ENCODE results near the gene B3GLCT. TPM values are rescaled to one million over a fixed set of nuclear protein-coding genes. Genes with fewer than 3 reads are reported as not detected.
A peak's percentile ranks its signal among the peaks of the same experiment; 100 is the strongest.
"Not testable (repeated sequence)": the region's sequence is repeated elsewhere in the genome, so short reads cannot be mapped to it uniquely, and the experiment has no call there.

The B3GLCT gene
- total RNA-seq, 1 experiment from 2014 or later, result 12.2 TPM

DNA sequence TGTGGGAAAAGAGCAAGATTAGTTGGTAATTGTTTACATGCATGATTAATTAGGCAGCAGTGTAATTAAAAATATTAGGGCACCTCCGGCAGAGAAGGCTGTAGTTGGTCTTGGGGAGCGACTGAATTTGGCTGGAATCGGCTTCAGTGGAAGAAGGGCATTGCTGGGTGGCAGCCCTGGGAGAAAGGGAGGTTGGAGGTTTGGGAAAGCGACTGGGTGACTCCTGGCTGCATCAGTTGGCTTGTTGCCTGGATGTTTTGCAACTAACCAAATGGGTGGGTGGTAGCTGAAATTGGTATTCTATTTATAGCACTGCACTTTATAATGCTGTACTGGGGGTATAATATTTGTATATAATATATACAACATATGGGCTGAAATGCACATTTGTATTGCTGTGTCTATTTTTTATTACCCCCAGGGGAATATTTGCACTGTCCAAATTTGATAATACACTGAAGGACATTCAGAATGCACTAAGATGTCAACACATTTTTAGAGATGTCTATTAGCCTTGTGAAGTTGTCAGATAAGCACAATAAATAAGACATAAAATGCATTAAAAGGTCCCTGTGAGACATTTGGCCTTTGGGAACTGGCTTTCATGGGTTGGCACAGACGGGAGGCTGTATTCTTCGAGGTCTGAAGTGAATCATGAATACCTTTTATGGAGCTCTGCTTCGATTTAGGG, 1.7 kb downstream of the B3GLCT start:
- Histone ChIP-seq H3K36me3 (no peaks in the 10 kb centered on the region), H3K9me3 (replicated peaks) (no peaks in the 10 kb centered on the region), H3K4me1 (peaks cover 11% of the 10 kb centered on the region), H3K27me3 (peaks cover 12% of the 10 kb centered on the region), H3K27ac (no peak overlapping the region), H3K4me3 (peak overlapping the region; percentile 84)
- DNase-seq, result peak in 1 of 2 experiments; percentile 45

- no peaks in the 10 kb centered on the region for H3K36me3 ChIP-seq
- H3K27me3 ChIP-seq, result no peaks in the 10 kb centered on the region; the same call in 1 of the 2 replicates
- H3K4me1 ChIP-seq, result peaks cover 21% of the 10 kb centered on the region
- DNase-seq, result peak in 1 of 2 experiments; percentile 23
- no peak overlapping the region for H3K27ac ChIP-seq
- H3K9me3 ChIP-seq (replicated peaks), result no peaks in the 10 kb centered on the region
- no peak overlapping the region for H3K4me3 ChIP-seq
Observed at GRCh38 chr13:31204592-31204991, 4.8 kb downstream of the B3GLCT start.

DNA sequence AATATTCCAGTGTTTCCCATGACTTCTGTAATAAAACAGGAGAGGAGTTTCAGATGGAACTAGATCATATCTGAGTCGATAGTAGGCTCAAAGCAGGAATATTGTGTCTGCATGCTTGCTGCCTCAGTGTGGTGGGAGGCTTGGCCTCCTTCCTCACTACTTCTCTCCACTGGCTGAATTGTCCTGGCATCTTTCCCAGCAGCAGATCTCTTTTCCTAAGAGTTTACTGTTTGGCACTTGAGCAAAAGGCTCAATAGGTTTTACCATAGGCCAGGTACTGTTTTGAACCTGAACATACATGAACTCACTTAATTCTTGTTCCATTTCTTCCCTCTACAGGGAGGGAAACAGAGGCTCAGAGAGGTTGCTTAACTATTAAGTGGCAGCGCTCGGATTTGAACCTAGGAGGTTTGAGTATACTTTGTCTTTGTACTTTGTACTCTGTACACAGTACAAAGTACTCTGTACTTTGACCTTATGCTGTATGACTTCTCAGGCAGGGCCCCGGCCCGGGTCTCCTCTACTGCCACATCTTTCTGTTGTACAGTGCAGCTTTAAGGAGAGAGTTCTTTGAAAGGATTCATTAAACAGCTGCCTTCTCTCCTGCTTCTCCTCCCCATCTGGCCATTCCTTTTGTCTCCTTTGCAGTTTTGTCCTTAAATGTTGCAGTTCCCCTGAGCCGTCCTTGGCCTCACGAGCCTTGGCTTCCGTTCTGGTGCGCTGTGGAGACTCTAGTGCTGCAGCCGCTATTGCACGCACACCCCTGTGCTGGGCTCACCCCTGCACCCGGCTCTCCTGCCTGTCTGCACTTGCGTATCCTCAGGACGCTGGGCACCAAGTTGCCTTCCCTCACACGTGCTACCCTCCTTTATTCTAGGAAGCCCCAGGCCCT, 8.1 kb downstream of the B3GLCT start:
- no peaks in the 10 kb centered on the region for H3K9me3 ChIP-seq (replicated peaks)
- H3K27ac ChIP-seq, result no peak overlapping the region
- peak; percentile 50 to 54 for DNase-seq
- H3K4me1 ChIP-seq, result peaks cover 17% of the 10 kb centered on the region
- no peaks in the 10 kb centered on the region for H3K36me3 ChIP-seq
- H3K27me3 ChIP-seq, result no peaks in the 10 kb centered on the region
- H3K4me3 ChIP-seq, result peak overlapping the region; percentile 47

DNA sequence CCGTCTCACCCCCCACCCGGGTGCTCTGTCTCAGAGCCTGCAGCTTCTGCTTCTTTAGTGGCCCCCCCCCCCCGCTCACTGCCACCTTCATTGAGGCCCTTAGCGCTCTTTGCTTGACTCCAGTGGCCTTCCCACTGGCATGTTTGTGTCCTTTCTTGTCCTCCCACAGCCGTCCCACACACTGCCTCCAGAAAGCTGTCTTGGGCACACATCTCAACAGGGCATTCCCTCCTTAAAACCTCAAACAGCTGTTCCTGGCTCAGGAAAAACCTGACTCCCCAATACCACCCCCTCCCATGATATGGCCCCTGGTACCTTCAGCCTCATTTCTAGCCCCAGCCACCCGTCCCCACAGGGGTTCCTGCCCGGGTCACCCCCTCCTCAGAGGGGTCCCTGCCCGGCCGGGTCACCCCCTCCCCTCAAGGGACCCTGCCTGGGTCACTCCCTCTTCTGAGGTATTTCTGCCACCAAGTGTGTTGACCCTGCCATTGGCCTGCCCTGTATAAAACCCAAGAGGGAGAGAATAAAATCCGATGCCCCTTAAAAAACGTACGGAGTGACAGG, 8.9 kb downstream of the B3GLCT start:
- DNase-seq, result peak; percentile 47 to 67
- Histone ChIP-seq H3K27me3 (no peaks in the 10 kb centered on the region), H3K9me3 (replicated peaks) (no peaks in the 10 kb centered on the region), H3K4me1 (peaks cover 17% of the 10 kb centered on the region), H3K36me3 (no peaks in the 10 kb centered on the region), H3K27ac (peak overlapping the region; percentile 92), H3K4me3 (peak overlapping the region; percentile 47)

DNA sequence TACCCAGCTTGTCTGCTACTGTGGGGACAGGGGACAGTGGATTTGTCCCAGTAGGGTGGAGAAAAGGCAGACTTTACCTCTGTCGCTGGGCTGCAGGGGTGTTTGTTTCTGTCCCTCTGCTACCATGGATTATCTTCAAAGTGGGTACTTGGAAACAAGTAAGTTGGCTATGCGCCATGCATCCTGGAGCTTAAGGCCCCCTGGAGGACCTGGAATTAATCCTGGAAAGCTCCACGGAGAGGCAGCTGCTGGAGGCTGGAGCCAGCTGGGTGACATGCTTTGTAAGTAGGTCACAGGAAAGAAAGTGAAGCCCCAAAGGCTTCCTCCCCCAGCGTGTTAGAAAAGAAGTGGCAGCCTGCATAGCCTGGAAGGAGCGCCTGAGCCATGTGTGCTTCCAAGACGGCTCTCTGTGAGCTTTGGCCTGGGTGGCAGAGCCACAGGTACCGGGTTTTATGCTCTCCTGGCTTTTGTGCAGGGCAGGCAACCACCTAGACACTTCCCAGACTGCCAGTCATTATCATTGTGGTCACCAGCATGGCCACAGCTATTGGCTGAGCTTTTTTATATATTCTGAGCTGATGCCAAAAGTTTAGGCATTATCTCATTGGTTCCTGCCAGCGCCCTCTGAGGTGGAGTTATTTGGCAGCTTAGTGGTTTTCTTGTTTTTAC, 9.5 kb downstream of the B3GLCT start:
- Histone ChIP-seq H3K27me3 (no peaks in the 10 kb centered on the region), H3K9me3 (replicated peaks) (no peaks in the 10 kb centered on the region), H3K36me3 (no peaks in the 10 kb centered on the region), H3K4me1 (peaks cover 20% of the 10 kb centered on the region), H3K27ac (peak overlapping the region; percentile 92), H3K4me3 (peak overlapping the region; percentile 47)
- DNase-seq, result peak; percentile 98 to 99

DNA sequence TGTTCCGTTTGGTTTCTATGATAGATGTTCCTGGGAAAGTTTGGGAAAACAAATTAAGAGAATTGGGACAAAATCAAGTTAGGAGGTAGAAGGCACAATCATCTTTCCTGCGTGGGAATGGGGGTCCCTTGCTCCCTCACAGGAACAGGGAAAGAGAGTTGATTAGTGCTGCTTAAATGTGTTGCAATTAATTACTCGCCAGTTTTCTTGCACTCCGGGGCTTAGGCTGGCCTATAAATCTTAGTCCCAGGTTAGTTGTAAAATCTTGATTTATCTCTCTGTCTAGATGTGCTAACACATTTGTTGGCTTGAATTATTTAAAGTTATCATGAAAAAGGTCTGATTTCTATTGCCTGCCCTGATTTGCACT, 10.1 kb downstream of the B3GLCT start:
- Histone ChIP-seq H3K9me3 (replicated peaks) (no peaks in the 10 kb centered on the region), H3K4me1 (peaks cover 20% of the 10 kb centered on the region), H3K27me3 (no peaks in the 10 kb centered on the region), H3K27ac (peak overlapping the region; percentile 92), H3K4me3 (peak overlapping the region; percentile 47), H3K36me3 (no peaks in the 10 kb centered on the region)
- DNase-seq, result no peak

GRCh38 chr13:31213651-31214289, 14.0 kb downstream of the B3GLCT start:
- no peaks in the 10 kb centered on the region for H3K27me3 ChIP-seq
- no peak for DNase-seq
- H3K36me3 ChIP-seq, result no peaks in the 10 kb centered on the region

GRCh38 chr13:31214435-31214834, 14.7 kb downstream of the B3GLCT start:
- no peaks in the 10 kb centered on the region for H3K36me3 ChIP-seq
- H3K27me3 ChIP-seq, result no peaks in the 10 kb centered on the region
- no peak overlapping the region for H3K4me3 ChIP-seq
- no peak overlapping the region for H3K27ac ChIP-seq
- no peak for DNase-seq
- H3K9me3 ChIP-seq (replicated peaks), result no peaks in the 10 kb centered on the region
- H3K4me1 ChIP-seq, result peaks cover 7% of the 10 kb centered on the region

More at GRCh38 chr13:31213651-31214289, 14.0 kb downstream of the B3GLCT start:
- H3K4me1 ChIP-seq, result peaks cover 10% of the 10 kb centered on the region
- no peak overlapping the region for H3K27ac ChIP-seq
- H3K9me3 ChIP-seq (replicated peaks), result no peaks in the 10 kb centered on the region
- no peak overlapping the region for H3K4me3 ChIP-seq

DNA sequence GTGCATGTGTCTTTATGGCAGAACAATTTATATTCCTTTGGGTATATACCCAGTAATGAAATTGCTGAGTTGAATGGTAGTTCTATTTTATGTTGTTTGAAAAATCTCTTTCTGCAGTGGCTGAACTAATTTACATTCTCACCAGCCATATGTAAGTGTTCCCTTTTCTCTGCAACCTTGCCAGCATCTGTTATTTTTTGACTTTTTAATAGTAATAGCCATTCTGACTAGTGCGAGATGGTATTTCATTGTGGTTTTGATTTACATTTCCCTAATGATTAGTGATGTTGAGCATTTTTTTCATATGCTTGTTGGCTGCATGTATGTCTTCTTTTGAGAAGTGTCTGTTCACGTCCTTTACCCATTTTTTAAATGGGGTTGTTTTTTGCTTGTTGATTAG, 17.1 kb downstream of the B3GLCT start:
- not testable (repeated sequence) for H3K4me1 ChIP-seq; H3K27me3 ChIP-seq; H3K27ac ChIP-seq; H3K4me3 ChIP-seq; DNase-seq; H3K36me3 ChIP-seq; H3K9me3 ChIP-seq (replicated peaks)

- Histone ChIP-seq H3K27ac (no peak overlapping the region), H3K36me3 (no peaks in the 10 kb centered on the region), H3K9me3 (replicated peaks) (no peaks in the 10 kb centered on the region), H3K27me3 (no peaks in the 10 kb centered on the region), H3K4me1 (no peaks in the 10 kb centered on the region), H3K4me3 (no peak overlapping the region)
- DNase-seq, result no peak
Observed at GRCh38 chr13:31219909-31220598, 20.3 kb downstream of the B3GLCT start.

- no peak overlapping the region for H3K4me3 ChIP-seq
- no peaks in the 10 kb centered on the region for H3K36me3 ChIP-seq
- no peaks in the 10 kb centered on the region for H3K27me3 ChIP-seq
- H3K4me1 ChIP-seq, result no peaks in the 10 kb centered on the region
- no peak for DNase-seq
- no peaks in the 10 kb centered on the region for H3K9me3 ChIP-seq (replicated peaks)
- no peak overlapping the region for H3K27ac ChIP-seq
Observed at GRCh38 chr13:31221057-31221456, 21.3 kb downstream of the B3GLCT start.

DNA sequence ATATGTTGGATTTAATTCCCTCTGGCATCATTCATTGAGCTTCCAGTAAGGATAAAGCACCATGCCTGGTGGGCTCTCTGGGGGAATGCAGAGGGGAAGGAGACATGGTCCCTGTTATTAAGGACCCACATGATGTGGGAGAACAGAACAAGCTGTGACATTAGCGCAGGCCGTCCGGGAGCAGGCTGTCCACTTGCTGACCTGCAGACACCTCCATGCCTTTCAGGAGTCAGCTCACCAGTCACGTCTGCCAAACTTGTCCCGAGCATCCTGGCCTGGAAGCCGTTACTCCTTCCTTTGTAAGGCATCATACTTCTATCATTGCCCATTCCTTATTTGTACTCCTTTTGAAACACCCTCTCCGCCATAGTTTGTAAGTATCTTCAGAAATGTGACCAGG, 23.4 kb downstream of the B3GLCT start:
- DNase-seq, result no peak
- no peaks in the 10 kb centered on the region for H3K4me1 ChIP-seq
- no peaks in the 10 kb centered on the region for H3K27me3 ChIP-seq
- no peaks in the 10 kb centered on the region for H3K36me3 ChIP-seq
- H3K9me3 ChIP-seq (replicated peaks), result no peaks in the 10 kb centered on the region
- no peak overlapping the region for H3K4me3 ChIP-seq
- no peak overlapping the region for H3K27ac ChIP-seq

DNA sequence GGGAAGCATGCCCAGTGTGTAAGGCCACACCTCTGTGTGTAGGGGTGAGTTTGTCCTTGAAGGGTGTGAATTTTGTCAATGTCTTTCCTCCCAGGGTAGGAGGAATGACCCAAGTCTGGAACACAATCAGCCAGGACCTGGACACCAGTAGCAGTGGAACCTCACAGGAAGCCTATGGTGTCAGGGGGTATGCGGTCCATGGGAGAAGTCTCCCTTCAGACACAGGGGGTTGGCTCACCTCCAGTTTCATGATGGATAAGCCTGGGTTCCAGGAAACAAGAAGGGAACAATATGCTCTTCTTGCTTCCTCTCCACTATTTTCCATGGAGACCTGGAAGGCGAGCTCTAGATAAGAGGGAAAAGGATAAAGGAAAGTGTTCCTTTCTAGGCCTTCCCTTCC, 23.9 kb downstream of the B3GLCT start:
- Histone ChIP-seq H3K9me3 (replicated peaks) (no peaks in the 10 kb centered on the region), H3K36me3 (no peaks in the 10 kb centered on the region), H3K4me1 (no peaks in the 10 kb centered on the region), H3K27ac (no peak overlapping the region), H3K27me3 (no peaks in the 10 kb centered on the region), H3K4me3 (no peak overlapping the region)
- no peak for DNase-seq

DNA sequence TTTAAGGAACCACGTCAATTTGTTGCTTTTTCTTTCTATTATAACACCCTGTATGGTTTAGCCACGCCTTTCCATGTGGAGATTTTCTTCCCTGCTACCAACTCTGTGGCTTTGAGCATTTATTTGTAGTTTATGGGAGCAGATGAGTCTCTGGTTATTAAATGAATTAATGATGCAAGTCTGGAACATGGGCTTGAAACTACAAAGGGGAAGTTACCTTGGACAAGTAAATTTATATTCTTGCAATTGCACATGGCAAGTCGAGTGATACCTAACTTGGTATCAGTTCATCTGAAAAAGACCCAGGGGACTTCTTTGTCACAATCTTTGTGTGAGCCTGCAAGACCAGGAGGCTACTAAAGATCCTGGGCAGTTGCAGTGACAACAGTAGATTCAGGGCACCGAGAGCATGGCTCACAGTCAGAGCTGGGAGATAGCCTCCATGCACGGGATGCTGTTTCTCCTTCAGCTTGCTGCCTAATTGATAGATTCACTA, 24.4 kb downstream of the B3GLCT start:
- DNase-seq, result no peak
- no peaks in the 10 kb centered on the region for H3K36me3 ChIP-seq
- H3K27me3 ChIP-seq, result no peaks in the 10 kb centered on the region
- H3K4me1 ChIP-seq, result no peaks in the 10 kb centered on the region
- H3K9me3 ChIP-seq (replicated peaks), result no peaks in the 10 kb centered on the region
- H3K27ac ChIP-seq, result no peak overlapping the region
- no peak overlapping the region for H3K4me3 ChIP-seq

All from SJCRH30 (cell line).